ENCODE results near the gene C21orf91. TPM values are rescaled to one million over a fixed set of nuclear protein-coding genes. Genes with fewer than 3 reads are reported as not detected.

C21orf91 gene
- total RNA-seq, 1 donor from 2014 or later: 15.1 TPM

DNA sequence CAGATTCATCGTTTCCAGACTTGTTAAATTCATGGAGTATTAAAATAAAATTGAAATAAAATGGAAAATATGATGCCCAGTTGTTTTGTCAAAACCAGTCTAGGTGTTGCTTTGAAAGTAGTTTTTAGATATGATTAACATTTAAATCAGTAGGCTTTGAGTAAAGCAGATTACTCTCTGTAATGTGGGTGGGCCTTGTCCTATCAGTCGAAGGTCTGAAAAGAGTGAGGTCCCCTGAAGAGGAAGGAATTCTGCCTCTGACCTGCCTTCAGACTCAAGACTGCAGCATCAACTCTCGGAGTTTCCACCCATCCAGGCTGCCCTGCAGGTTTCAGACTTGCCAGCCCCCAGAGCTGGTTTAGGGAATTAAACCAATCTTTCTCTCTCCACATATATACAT, 36.2 kb downstream of the C21orf91 start:
- H3K27me3 Mint-ChIP-seq (ENCODE audit: low read depth): no peaks in the 10 kb centered on the region
- TF ChIP-seq, protein P1, sequence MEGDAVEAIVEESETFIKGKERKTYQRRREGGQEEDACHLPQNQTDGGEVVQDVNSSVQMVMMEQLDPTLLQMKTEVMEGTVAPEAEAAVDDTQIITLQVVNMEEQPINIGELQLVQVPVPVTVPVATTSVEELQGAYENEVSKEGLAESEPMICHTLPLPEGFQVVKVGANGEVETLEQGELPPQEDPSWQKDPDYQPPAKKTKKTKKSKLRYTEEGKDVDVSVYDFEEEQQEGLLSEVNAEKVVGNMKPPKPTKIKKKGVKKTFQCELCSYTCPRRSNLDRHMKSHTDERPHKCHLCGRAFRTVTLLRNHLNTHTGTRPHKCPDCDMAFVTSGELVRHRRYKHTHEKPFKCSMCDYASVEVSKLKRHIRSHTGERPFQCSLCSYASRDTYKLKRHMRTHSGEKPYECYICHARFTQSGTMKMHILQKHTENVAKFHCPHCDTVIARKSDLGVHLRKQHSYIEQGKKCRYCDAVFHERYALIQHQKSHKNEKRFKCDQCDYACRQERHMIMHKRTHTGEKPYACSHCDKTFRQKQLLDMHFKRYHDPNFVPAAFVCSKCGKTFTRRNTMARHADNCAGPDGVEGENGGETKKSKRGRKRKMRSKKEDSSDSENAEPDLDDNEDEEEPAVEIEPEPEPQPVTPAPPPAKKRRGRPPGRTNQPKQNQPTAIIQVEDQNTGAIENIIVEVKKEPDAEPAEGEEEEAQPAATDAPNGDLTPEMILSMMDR (IDR thresholded peaks at IDR 0.05): no peak
- no peak for DNase-seq (ENCODE audit: low spot score)
- no peak overlapping the region for H3K27ac Mint-ChIP-seq (ENCODE audit: unreplicated experiment)
- H3K4me3 Mint-ChIP-seq (ENCODE audit: unreplicated experiment): no peak overlapping the region
- H3K36me3 Mint-ChIP-seq (ENCODE audit: low read depth): peaks cover 23% of the 10 kb centered on the region
- H3K9me3 Mint-ChIP-seq (ENCODE audit: low read depth): peaks cover 3% of the 10 kb centered on the region
- H3K4me1 Mint-ChIP-seq (ENCODE audit: low read depth): no peaks in the 10 kb centered on the region

DNA sequence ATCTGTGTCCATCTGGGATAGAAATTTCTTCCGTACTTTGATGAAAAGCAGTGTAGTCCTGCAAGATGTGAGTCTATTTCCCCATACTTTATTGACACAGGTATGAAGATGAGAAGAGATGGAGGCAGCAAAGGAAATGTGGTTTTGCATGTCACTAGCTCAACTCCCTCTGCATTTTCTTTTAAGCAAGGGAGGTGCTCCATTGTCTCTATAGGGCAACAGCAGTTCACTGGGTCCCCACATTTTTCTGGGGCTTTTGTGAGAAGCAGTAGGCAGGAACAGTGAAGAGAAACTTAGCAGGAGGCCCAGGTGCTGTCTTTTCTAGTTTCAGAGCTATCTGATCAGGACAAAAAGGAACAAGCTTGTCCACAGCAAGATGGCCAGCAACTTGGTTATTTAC, 37.1 kb downstream of the C21orf91 start:
- TF ChIP-seq, protein P1 (IDR thresholded peaks at IDR 0.05): no peak
- Mint-ChIP-seq H3K27ac (ENCODE audit: unreplicated experiment) (no peak overlapping the region), H3K4me1 (ENCODE audit: low read depth) (no peaks in the 10 kb centered on the region), H3K4me3 (ENCODE audit: unreplicated experiment) (no peak overlapping the region), H3K9me3 (ENCODE audit: low read depth) (peaks cover 3% of the 10 kb centered on the region), H3K36me3 (ENCODE audit: low read depth) (peaks cover 21% of the 10 kb centered on the region), H3K27me3 (ENCODE audit: low read depth) (no peaks in the 10 kb centered on the region)
- no peak for DNase-seq (ENCODE audit: low spot score)

DNA sequence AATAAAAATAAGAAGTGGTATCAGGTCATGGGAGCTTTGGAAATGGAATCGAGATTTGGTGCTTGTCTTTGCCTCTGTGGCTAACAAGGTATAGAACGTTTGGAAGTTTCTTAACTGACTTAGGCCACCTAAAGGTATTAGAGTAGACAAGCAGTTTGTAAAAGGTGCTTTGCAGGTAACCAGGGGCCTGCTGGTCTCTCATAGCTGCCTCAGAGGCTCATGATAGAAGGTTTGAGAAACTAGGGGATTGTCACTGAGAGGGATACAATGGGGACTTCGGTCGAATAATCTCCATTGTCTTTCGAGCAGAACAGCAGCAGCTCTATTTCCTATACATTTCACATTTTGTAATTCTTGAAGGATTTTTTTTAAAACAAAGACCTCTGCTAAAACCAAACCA, 37.6 kb downstream of the C21orf91 start:
- Mint-ChIP-seq H3K4me3 (ENCODE audit: unreplicated experiment) (no peak overlapping the region), H3K27me3 (ENCODE audit: low read depth) (no peaks in the 10 kb centered on the region), H3K36me3 (ENCODE audit: low read depth) (peaks cover 16% of the 10 kb centered on the region), H3K4me1 (ENCODE audit: low read depth) (no peaks in the 10 kb centered on the region), H3K27ac (ENCODE audit: unreplicated experiment) (no peak overlapping the region), H3K9me3 (ENCODE audit: low read depth) (peaks cover 3% of the 10 kb centered on the region)
- TF ChIP-seq, protein P1 (IDR thresholded peaks at IDR 0.05): no peak
- no peak for DNase-seq (ENCODE audit: low spot score)

- H3K36me3 Mint-ChIP-seq (ENCODE audit: low read depth): peaks cover 9% of the 10 kb centered on the region
- H3K27ac Mint-ChIP-seq (ENCODE audit: unreplicated experiment): no peak overlapping the region
- no peaks in the 10 kb centered on the region for H3K4me1 Mint-ChIP-seq (ENCODE audit: low read depth)
- H3K4me3 Mint-ChIP-seq (ENCODE audit: unreplicated experiment): no peak overlapping the region
- no peak for DNase-seq (ENCODE audit: low spot score)
- no peaks in the 10 kb centered on the region for H3K27me3 Mint-ChIP-seq (ENCODE audit: low read depth)
- TF ChIP-seq, protein P1 (IDR thresholded peaks at IDR 0.05): no peak
- no peaks in the 10 kb centered on the region for H3K9me3 Mint-ChIP-seq (ENCODE audit: low read depth)
These were observed 38.6 kb downstream of the C21orf91 start for GRCh38 chr21:17780539-17780938.

DNA sequence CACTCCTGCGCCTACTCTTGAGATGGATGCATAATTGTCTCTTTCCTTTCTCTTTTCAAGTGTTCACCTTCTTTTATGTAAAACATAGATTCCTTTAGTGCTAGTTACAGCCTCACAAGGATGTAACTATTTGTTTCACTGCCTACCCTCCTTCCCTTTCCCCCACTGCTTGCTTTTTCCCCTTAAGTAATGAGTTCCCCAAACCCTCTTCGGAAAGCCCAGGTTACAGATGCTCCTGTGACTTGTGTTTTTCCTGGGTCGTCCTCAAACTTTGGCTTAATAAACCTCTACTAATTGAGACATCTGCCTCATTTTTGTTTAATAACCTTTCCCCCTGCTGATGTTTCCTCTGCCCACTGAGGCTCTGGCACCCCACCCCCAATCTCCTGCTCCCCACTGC, 39.2 kb downstream of the C21orf91 start:
- Mint-ChIP-seq H3K27ac (ENCODE audit: unreplicated experiment) (no peak overlapping the region), H3K36me3 (ENCODE audit: low read depth) (peaks cover 4% of the 10 kb centered on the region)

More for the DNA sequence above, 39.2 kb downstream of the C21orf91 start:
- TF ChIP-seq, protein P1 (IDR thresholded peaks at IDR 0.05): no peak
- DNase-seq (ENCODE audit: low spot score): no peak
- Mint-ChIP-seq H3K4me1 (ENCODE audit: low read depth) (no peaks in the 10 kb centered on the region), H3K27me3 (ENCODE audit: low read depth) (no peaks in the 10 kb centered on the region), H3K4me3 (ENCODE audit: unreplicated experiment) (no peak overlapping the region), H3K9me3 (ENCODE audit: low read depth) (no peaks in the 10 kb centered on the region)
